GM12801 (cell line): ENCODE data around the gene TXNRD1.

Experiments
- CTCF ChIP-seq: IDR thresholded peaks from one replicate; pipeline ENCODE4 v1.5.1; 2011; ENCODE audit warnings: control low read depth; ENCODE audit not compliant: insufficient read length; ENCODE audit errors: extremely low read depth

The TXNRD1 gene

DNA sequence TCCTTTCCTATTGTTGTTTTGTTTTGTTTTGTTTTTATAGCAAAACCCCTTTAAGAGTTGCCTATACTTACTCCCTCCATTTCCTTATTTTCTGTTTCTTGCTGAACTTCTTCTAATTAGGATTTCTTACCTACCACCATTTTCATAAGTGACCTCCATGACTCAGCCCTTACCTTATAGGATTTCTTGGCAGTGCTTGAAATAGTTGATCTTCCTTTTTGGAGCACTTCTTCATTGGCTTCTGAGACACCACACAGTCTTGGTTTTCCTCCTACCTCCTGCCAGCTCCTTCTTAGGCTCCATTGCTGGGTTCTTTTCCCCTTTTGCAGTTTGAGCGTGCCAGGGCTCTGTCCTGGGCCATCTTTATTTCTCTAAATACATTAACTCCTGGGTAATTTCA is 64.5 kb downstream of the TXNRD1 start:
- TF ChIP-seq CTCF, result no peak

- no peak for TF ChIP-seq CTCF
These were observed 65.3 kb downstream of the TXNRD1 start for GRCh38 chr12:104280717-104281458.

DNA sequence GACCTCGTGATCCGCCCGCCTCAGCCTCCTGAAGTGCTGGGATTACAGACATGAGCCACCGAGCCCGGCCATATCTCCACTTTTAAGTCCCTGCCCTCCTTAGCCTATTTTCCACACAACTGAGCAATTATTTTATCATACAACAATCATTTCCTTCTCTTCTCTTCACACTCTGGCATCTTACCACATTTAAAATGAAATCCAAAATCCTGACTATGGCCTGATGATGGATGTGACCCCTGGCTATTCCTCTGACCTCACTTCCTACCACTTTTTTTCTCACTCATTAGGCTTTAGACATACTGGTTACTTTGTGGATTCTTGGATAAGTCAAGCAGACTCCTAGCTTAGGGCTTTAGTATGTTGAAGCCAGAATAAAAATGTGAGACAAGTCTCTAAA is 66.1 kb downstream of the TXNRD1 start:
- TF ChIP-seq CTCF, result no peak

- no peak for TF ChIP-seq CTCF
These were observed 66.5 kb downstream of the TXNRD1 start for GRCh38 chr12:104282109-104282508.

DNA sequence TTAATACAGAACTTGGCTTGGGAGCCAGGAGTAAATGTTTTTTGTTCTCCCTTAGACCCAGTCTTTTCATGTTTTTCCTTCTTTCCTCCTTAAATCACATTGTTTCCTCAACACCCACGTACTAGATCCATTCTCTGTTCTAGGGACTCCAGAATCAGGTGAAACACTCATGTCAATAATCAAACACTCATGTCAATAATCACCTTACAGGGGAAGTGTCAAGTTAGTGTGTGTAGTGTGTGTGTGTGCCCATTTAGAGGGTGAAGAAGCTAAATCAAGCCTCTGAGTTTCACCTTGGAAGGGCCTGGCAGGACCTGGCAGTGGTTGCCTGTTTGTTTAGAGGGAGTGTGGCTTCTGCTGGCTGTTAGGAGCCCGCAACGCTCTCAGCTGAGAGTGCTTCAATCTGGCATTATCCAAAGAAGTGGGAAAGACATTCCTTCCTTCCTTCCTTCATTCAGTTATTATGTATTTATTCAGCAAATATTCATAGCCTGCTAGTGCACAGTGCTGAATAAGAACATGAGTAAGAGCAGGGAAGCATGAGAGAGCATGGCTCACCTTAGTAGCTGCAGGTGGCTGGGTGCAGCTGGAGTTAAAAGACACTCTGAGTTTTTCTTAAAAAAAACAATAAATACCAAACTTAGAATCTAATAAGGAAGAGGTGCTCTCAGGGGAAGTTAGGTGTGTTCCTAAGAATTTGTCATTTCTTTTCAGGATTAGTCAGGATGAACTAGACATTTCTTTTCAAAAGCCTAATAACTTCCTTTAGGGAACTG is 70.3 kb downstream of the TXNRD1 start:
- no peak for TF ChIP-seq CTCF

- no peak for TF ChIP-seq CTCF
These were observed 71.2 kb downstream of the TXNRD1 start for GRCh38 chr12:104286516-104287482.

DNA sequence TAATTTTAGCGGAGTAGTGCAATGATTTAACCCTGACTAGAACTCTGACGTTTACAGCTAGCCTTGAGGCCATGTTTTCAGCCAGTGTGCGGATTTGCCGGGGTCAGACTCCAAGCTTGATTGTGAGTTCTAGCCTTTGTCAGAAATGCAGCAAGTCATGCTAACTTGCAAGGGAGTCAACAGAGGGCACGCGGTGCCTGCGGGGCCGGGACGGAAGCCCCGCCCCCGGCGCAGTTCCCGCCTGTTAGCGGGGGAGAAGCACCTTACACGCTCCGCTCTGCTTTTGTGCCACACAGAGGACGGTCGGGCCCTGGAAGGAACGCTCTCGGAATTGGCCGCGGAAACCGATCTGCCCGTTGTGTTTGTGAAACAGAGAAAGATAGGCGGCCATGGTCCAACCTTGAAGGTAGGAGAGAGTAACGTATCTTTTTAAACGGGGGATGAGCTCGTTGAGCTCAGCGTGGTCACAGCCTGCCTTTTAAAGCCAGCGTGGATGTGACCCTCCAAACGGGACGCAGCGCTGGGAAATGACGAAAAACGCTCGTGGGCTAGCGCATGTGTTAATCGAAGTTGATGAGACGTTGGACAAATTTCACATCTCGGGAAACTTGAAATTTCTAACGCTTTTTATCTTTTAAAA is 73.2 kb downstream of the TXNRD1 start:
- no peak for TF ChIP-seq CTCF
